SK-N-SH (cell line): ENCODE data around the gene GLIS1. TPM values are rescaled to one million over a fixed set of nuclear protein-coding genes. Genes with fewer than 3 reads are reported as not detected.

Source experiments
- CTCF ChIA-PET: fragments of 300-600, 350-600 bp; formaldehyde crosslinking; extraction: SDS; loops from one replicate; lab custom pipeline; 2021; lab: Yijun Ruan, JAX
- POLR2A ChIA-PET: fragments of 350-600 bp; sonication (Branson Sonifier 250); formaldehyde crosslinking; extraction: SDS; loops from one replicate; lab custom pipeline; 2020; ENCODE audit warnings: antibody characterized with exemption, inconsistent platforms; lab: Yijun Ruan, JAX
- DNase-seq: peaks from one replicate; pipeline ENCODE4 v3.0.0; 2012
- H2AFZ ChIP-seq: fragments of 200-600 bp; sonication (generic); 2 replicates; pipeline ENCODE4 v1.8.1; 2016; ENCODE audit warnings: antibody characterized with exemption, mild to moderate bottlenecking, low read depth
- H3F3A ChIP-seq: fragments of 200-600 bp; sonication (generic); replicated peaks from 2 replicates; pipeline ENCODE3; 2016; ENCODE audit warnings: antibody characterized with exemption, mild to moderate bottlenecking; ENCODE audit not compliant: insufficient read depth
- H3K27ac ChIP-seq, 2 experiments: fragments of 200-500 bp in 1 of 2; fragments of 200-600 bp in 1 of 2; sonication (Bioruptor generic) in 1 of 2; sonication (generic), shearing (Covaris generic) in 1 of 2; 2 replicates each; pipeline versions ENCODE4 v1.5.1 to v1.6.1; 2014 to 2016; ENCODE audit warnings: low read depth in 2 of 2, inconsistent platforms in 1 of 2, low read length in 1 of 2, mild to moderate bottlenecking in 1 of 2, mixed read lengths in 1 of 2
- H3K27me3 ChIP-seq: fragments of 200-600 bp; sonication (generic), shearing (Covaris generic); 2 replicates; pipeline ENCODE4 v1.6.1; 2016; ENCODE audit warnings: mixed run types; ENCODE audit not compliant: insufficient read depth
- H3K36me3 ChIP-seq, 2 experiments: fragments of 200-500 bp in 1 of 2; fragments of 200-600 bp in 1 of 2; sonication (Bioruptor generic) in 1 of 2; sonication (generic) in 1 of 2; replicated peaks in 1 of 2; 2 replicates each; pipeline versions ENCODE3 to v1.5.1; 2014 to 2016; ENCODE audit warnings: low read length in 1 of 2, mild to moderate bottlenecking in 1 of 2; ENCODE audit not compliant: insufficient read depth in 2 of 2, control insufficient read depth in 1 of 2
- H3K4me1 ChIP-seq, 2 experiments: fragments of 200-500 bp in 1 of 2; fragments of 200-600 bp in 1 of 2; sonication (Bioruptor generic) in 1 of 2; sonication (generic), shearing (Covaris generic) in 1 of 2; 2 replicates each; pipeline versions ENCODE4 v1.5.1 to v1.6.1; 2014 to 2016; ENCODE audit warnings: low read depth in 1 of 2, low read length in 1 of 2, mixed run types in 1 of 2; ENCODE audit not compliant: insufficient read depth in 2 of 2, control insufficient read depth in 1 of 2
- H3K4me2 ChIP-seq: fragments of 200-600 bp; sonication (generic), shearing (Covaris generic); 2 replicates; pipeline ENCODE4 v1.6.1; 2017; ENCODE audit warnings: mixed run types
- H3K4me3 ChIP-seq, 2 experiments: fragments of 200-500 bp in 1 of 2; fragments of 200-600 bp in 1 of 2; sonication (Bioruptor generic) in 1 of 2; sonication (generic), shearing (Covaris generic) in 1 of 2; 2 replicates each; pipeline versions ENCODE4 v1.5.1 to v1.8.1; 2014 to 2016; ENCODE audit warnings: low read depth in 2 of 2, inconsistent platforms in 1 of 2, low read length in 1 of 2, mild to moderate bottlenecking in 1 of 2, mixed read lengths in 1 of 2, moderate library complexity in 1 of 2
- H3K79me2 ChIP-seq: fragments of 200-600 bp; sonication (generic); 2 replicates; pipeline ENCODE4 v1.8.1; 2017; ENCODE audit warnings: mild to moderate bottlenecking; ENCODE audit not compliant: insufficient read depth
- H3K9ac ChIP-seq: fragments of 200-600 bp; sonication (generic); 2 replicates; pipeline ENCODE4 v1.6.1; 2017; ENCODE audit warnings: mixed run types
- H3K9me2 ChIP-seq: fragments of 200-600 bp; sonication (generic); 2 replicates; pipeline ENCODE4 v1.6.1; 2017; ENCODE audit warnings: mixed run types
- H3K9me3 ChIP-seq: fragments of 200-600 bp; sonication (generic); 2 replicates; pipeline ENCODE4 v1.6.1; 2017; ENCODE audit warnings: mixed run types, mild to moderate bottlenecking, moderate library complexity
- H4K20me1 ChIP-seq: fragments of 200-600 bp; sonication (generic); 2 replicates; pipeline ENCODE4 v1.6.1; 2017; ENCODE audit warnings: mild to moderate bottlenecking, mixed run types; ENCODE audit not compliant: insufficient read depth
- CHD2 ChIP-seq: fragments of 150-350 bp; IDR thresholded peaks from 2 replicates; pipeline ENCODE4 v1.6.1; 2018; ENCODE audit warnings: low read length; ENCODE audit not compliant: partially characterized antibody
- CTCF ChIP-seq: fragments of 200-600 bp; sonication (generic); IDR thresholded peaks from 2 replicates; pipeline ENCODE4 v1.6.1; 2017; ENCODE audit warnings: antibody characterized with exemption, mild to moderate bottlenecking, moderate library complexity
- FOSL2 ChIP-seq: IDR thresholded peaks from 2 replicates; pipeline ENCODE4 v1.4.0; 2012; ENCODE audit warnings: low read depth, mild to moderate bottlenecking, moderate library complexity, borderline replicate concordance
- FOXJ3 ChIP-seq: sonication (generic); formaldehyde crosslinking; IDR thresholded peaks from 2 replicates; pipeline ENCODE4 v1.5.1; 2020; ENCODE audit warnings: mild to moderate bottlenecking, missing genetic modification reagents
- GABPA ChIP-seq: IDR thresholded peaks from 2 replicates; pipeline ENCODE4 v1.4.0; 2012; ENCODE audit warnings: low read depth, mild to moderate bottlenecking
- IRF3 ChIP-seq: fragments of 150-350 bp; IDR thresholded peaks from 2 replicates; pipeline ENCODE4 v1.6.1; 2016; ENCODE audit warnings: mild to moderate bottlenecking, low read depth, low read length
- MXI1 ChIP-seq: IDR thresholded peaks from 2 replicates; pipeline ENCODE4 v1.6.1; 2012; ENCODE audit warnings: mild to moderate bottlenecking, low read depth, low read length, improper control_type of control experiment
- PBX3 ChIP-seq: IDR thresholded peaks from 2 replicates; pipeline ENCODE4; 2012
- POLR2AphosphoS5 ChIP-seq: IDR thresholded peaks from 2 replicates; pipeline ENCODE4 v1.6.1; 2012; ENCODE audit warnings: low read depth, low read length
- SIN3A ChIP-seq: IDR thresholded peaks from 2 replicates; pipeline ENCODE4 v1.6.1; 2012; ENCODE audit warnings: low read depth, mild to moderate bottlenecking, low read length, moderate library complexity, borderline replicate concordance
- ZBTB33 ChIP-seq: IDR thresholded peaks from 2 replicates; pipeline ENCODE4 v1.4.0; 2012; ENCODE audit warnings: low read depth, borderline replicate concordance
- WGBS: methylation state at CpG from one replicate; pipeline ENCODE4 v1.1.6; 2017; ENCODE audit warnings: low lambda C conversion rate; 5-methylcytosine and 5-hydroxymethylcytosine counted together
- polyA plus RNA-seq, 3 experiments: library from polyadenylated mRNA; depleted of rRNA; stranded (reverse); fragments of >200 nt; gene quantifications; 2 replicates each; pipeline ENCODE4 v1.2.3, GENCODE V29; 2012

GLIS1 gene
- polyA plus RNA-seq, 1 of the 3 experiments (the other 2 are of a cell fraction) = 0.13 TPM

GRCh38 chr1:53559391-53559815 is 179.6 kb downstream of the GLIS1 start:
- CTCF ChIA-PET = interaction anchor here (0.5 kb wide), 1 partner anchor 459 kb away, joined by 3 read pairs; the partner anchor contains the start of gene LDLRAD1
- POLR2A ChIA-PET = no interaction called here
- TF ChIP-seq FOSL2 (no peak), CTCF (no peak), SIN3A (no peak), FOXJ3 (CRISPR knock-in tag) (no peak), PBX3 (no peak), MXI1 (no peak), CHD2 (no peak), POLR2AphosphoS5 (no peak), GABPA (no peak), IRF3 (no peak), ZBTB33 (no peak)
- TF ChIP-seq, all 33 proteins: peak for 0
- H2AFZ ChIP-seq = no peak overlapping the region
- no peaks in the 10 kb centered on the region for H3K9me2 ChIP-seq
- H3K79me2 ChIP-seq = no peaks in the 10 kb centered on the region
- H3K27ac ChIP-seq = no peak overlapping the region; a peak in 1 of 4 replicates
- peak; percentile 48 for DNase-seq
- no peak overlapping the region for H3K9ac ChIP-seq
- WGBS = 77% methylated on average over 8 of the region's 13 CpGs
- H3K9me3 ChIP-seq = no peaks in the 10 kb centered on the region
- H3K27me3 ChIP-seq = no peaks in the 10 kb centered on the region
- H3F3A ChIP-seq = peaks cover 9% of the 10 kb centered on the region
- H3K4me1 ChIP-seq = peaks cover 0 to 60% of the 10 kb centered on the region in 2 experiments; a peak in 1 of 4 replicates
- H3K4me2 ChIP-seq = no peak overlapping the region
- no peaks in the 10 kb centered on the region for H4K20me1 ChIP-seq
- no peaks in the 10 kb centered on the region for H3K36me3 ChIP-seq
- no peak overlapping the region for H3K4me3 ChIP-seq
